GM23338 (cell line): Measurements from ENCODE around the gene SMOC2. TPM values are rescaled to one million over a fixed set of nuclear protein-coding genes. Genes with fewer than 3 reads are reported as not detected.

ENCODE experiments used
- ATAC-seq: fragments of 200-7000 bp; cut with Tn5 transposase; 3 replicates; pipeline ENCODE4 v1.9.1; 2020
- DNase-seq: peaks from one replicate; pipeline ENCODE4 v3.0.0-alpha.2; 2015; ENCODE audit warnings: low spot score
- H2AFZ ChIP-seq: fragments of 200-600 bp; sonication (generic); 2 replicates; pipeline ENCODE4 v1.8.0; 2016; ENCODE audit warnings: antibody characterized with exemption, mild to moderate bottlenecking, moderate library complexity
- H3F3A ChIP-seq: fragments of 200-600 bp; sonication (generic); replicated peaks from 2 replicates; pipeline ENCODE4 v1.8.0; 2017; ENCODE audit warnings: antibody characterized with exemption, mixed run types, low read depth
- H3K27ac ChIP-seq: fragments of 200-600 bp; sonication (generic); 2 replicates; pipeline ENCODE4 v1.6.1; 2016; ENCODE audit warnings: low read depth
- H3K27me3 ChIP-seq: fragments of 200-600 bp; sonication (generic); 2 replicates; pipeline ENCODE4 v1.8.0; 2016; ENCODE audit warnings: mild to moderate bottlenecking, mixed run types, moderate library complexity; ENCODE audit not compliant: insufficient read depth
- H3K36me3 ChIP-seq: fragments of 200-600 bp; sonication (generic); 2 replicates; pipeline ENCODE4 v1.8.0; 2016; ENCODE audit warnings: mild to moderate bottlenecking; ENCODE audit not compliant: insufficient read depth
- H3K4me1 ChIP-seq: fragments of 200-600 bp; sonication (generic); 2 replicates; pipeline ENCODE4 v1.8.0; 2016; ENCODE audit warnings: mild to moderate bottlenecking, moderate library complexity; ENCODE audit not compliant: insufficient read depth
- H3K4me2 ChIP-seq: fragments of 200-600 bp; sonication (generic); 2 replicates; pipeline ENCODE4 v1.7.1; 2017; ENCODE audit warnings: mixed run types
- H3K4me3 ChIP-seq: fragments of 200-600 bp; sonication (generic); 2 replicates; pipeline ENCODE4 v1.6.1; 2016; ENCODE audit warnings: mixed run types
- H3K79me2 ChIP-seq: fragments of 200-600 bp; sonication (generic); replicated peaks from 2 replicates; pipeline ENCODE4 v1.8.0; 2017; ENCODE audit warnings: mild to moderate bottlenecking; ENCODE audit not compliant: insufficient read depth
- H3K9me2 ChIP-seq: fragments of 200-600 bp; sonication (generic); 2 replicates; pipeline ENCODE4 v1.8.0; 2017; ENCODE audit not compliant: insufficient read depth
- H4K20me1 ChIP-seq: fragments of 200-600 bp; sonication (generic); replicated peaks from 2 replicates; pipeline ENCODE4 v1.8.0; 2017; ENCODE audit warnings: mild to moderate bottlenecking; ENCODE audit not compliant: insufficient read depth
- H3K27ac Mint-ChIP-seq: 2 replicates; pipeline ENCODE4 v1.8.0; 2020; ENCODE audit warnings: inconsistent platforms, mild to moderate bottlenecking, moderate library complexity, mixed read lengths
- H3K27me3 Mint-ChIP-seq: 3 replicates; pipeline ENCODE4 v1.8.0; 2022; ENCODE audit warnings: low read depth, mild to moderate bottlenecking, moderate library complexity, mixed read lengths, inconsistent platforms; ENCODE audit not compliant: insufficient read depth, poor library complexity
- H3K36me3 Mint-ChIP-seq: 3 replicates; pipeline ENCODE4 v1.8.0; 2021; ENCODE audit warnings: low read depth, mild to moderate bottlenecking, inconsistent platforms, moderate library complexity, mixed read lengths
- H3K4me1 Mint-ChIP-seq: 3 replicates; pipeline ENCODE4 v1.8.0; 2020; ENCODE audit warnings: mild to moderate bottlenecking, inconsistent platforms, mixed read lengths
- H3K4me3 Mint-ChIP-seq: 3 replicates; pipeline ENCODE4 v1.8.0; 2021; ENCODE audit warnings: moderate library complexity, mild to moderate bottlenecking, inconsistent platforms, mixed read lengths
- H3K9me3 Mint-ChIP-seq: 3 replicates; pipeline ENCODE4 v1.8.0; 2020; ENCODE audit warnings: moderate library complexity, mild to moderate bottlenecking, inconsistent platforms, mixed read lengths
- CREB1 ChIP-seq: fragments of 250-450 bp; sonication (Bioruptor Pico); IDR thresholded peaks from 2 replicates; pipeline ENCODE4 v1.5.0; 2020; ENCODE audit warnings: low read depth, mild to moderate bottlenecking, moderate library complexity
- ETS1 ChIP-seq: IDR thresholded peaks from 2 replicates; pipeline ENCODE4 v1.6.1; 2016; ENCODE audit warnings: antibody characterized with exemption
- EZH2 ChIP-seq: fragments of 200-600 bp; sonication (generic); IDR thresholded peaks from one replicate; pipeline ENCODE4 v1.8.0; 2017; ENCODE audit warnings: antibody characterized with exemption, mild to moderate bottlenecking, low read depth; ENCODE audit not compliant: unreplicated experiment
- JUNB ChIP-seq: IDR thresholded peaks from one replicate; pipeline ENCODE4 v1.6.1; 2016; ENCODE audit warnings: antibody characterized with exemption; ENCODE audit not compliant: unreplicated experiment
- POLR2AphosphoS5 ChIP-seq: IDR thresholded peaks from 2 replicates; pipeline ENCODE4 v1.6.1; 2016; ENCODE audit warnings: antibody characterized with exemption, low read depth
- ZNF114 ChIP-seq: fragments of 250-450 bp; sonication (Bioruptor Pico); IDR thresholded peaks from 2 replicates; pipeline ENCODE4 v1.5.0; 2020; ENCODE audit warnings: mild to moderate bottlenecking, moderate library complexity
- ZNF331 ChIP-seq: fragments of 250-450 bp; sonication (Bioruptor Pico); IDR thresholded peaks from 2 replicates; pipeline ENCODE4 v1.5.0; 2020; ENCODE audit warnings: low read depth, mild to moderate bottlenecking, moderate library complexity
- polyA plus RNA-seq: library from polyadenylated mRNA; unstranded; fragments of >200 nt; fragmentation: Nextera tagmentation; extraction: Ambion mirVana; gene quantifications from 2 replicates; pipeline ENCODE4 v1.2.1, GENCODE V29; 2016
- total RNA-seq: library from RNA; depleted of rRNA; stranded (reverse); fragments of >200 nt; shearing (Covaris generic); gene quantifications from 2 replicates; pipeline ENCODE4 v1.2.3, GENCODE V29; 2014
- TF ChIP-seq, protein P1 (sequence below), 2 experiments: fragments of 200-600 bp in 1 of 2; sonication (generic) in 1 of 2; conservative IDR thresholded peaks; 2 replicates each; pipeline versions ENCODE4 v1.5.1 to v1.6.1; 2016 to 2017; ENCODE audit warnings: antibody characterized with exemption in 2 of 2, low read depth in 2 of 2, mild to moderate bottlenecking in 2 of 2, moderate library complexity in 1 of 2

SMOC2 gene
- total and polyA plus RNA-seq, 2 experiments from 2014 or later, result 4.3 to 6.5 TPM

- H3F3A ChIP-seq, result no peaks in the 10 kb centered on the region
- H4K20me1 ChIP-seq, result no peaks in the 10 kb centered on the region
- Mint-ChIP-seq H3K36me3 (no peaks in the 10 kb centered on the region; the same call in 2 of the 3 replicates), H3K4me3 (no peak overlapping the region), H3K27ac (no peak overlapping the region), H3K9me3 (peaks cover under 1% of the 10 kb centered on the region; the same call in 1 of the 3 replicates), H3K27me3 (peaks cover 1% of the 10 kb centered on the region), H3K4me1 (peaks cover 21% of the 10 kb centered on the region)
- H3K36me3 ChIP-seq, result no peaks in the 10 kb centered on the region
- H3K4me1 ChIP-seq, result no peaks in the 10 kb centered on the region
- H3K4me3 ChIP-seq, result no peak overlapping the region
- no peaks in the 10 kb centered on the region for H3K27me3 ChIP-seq
- DNase-seq (no peak), ATAC-seq (no peak)
- H3K27ac ChIP-seq, result no peak overlapping the region
- no peak overlapping the region for H3K4me2 ChIP-seq
- TF ChIP-seq ZNF331 (CRISPR knock-in tag) (no peak), JUNB (no peak), POLR2AphosphoS5 (no peak), ETS1 (no peak)
- TF ChIP-seq, protein P1, sequence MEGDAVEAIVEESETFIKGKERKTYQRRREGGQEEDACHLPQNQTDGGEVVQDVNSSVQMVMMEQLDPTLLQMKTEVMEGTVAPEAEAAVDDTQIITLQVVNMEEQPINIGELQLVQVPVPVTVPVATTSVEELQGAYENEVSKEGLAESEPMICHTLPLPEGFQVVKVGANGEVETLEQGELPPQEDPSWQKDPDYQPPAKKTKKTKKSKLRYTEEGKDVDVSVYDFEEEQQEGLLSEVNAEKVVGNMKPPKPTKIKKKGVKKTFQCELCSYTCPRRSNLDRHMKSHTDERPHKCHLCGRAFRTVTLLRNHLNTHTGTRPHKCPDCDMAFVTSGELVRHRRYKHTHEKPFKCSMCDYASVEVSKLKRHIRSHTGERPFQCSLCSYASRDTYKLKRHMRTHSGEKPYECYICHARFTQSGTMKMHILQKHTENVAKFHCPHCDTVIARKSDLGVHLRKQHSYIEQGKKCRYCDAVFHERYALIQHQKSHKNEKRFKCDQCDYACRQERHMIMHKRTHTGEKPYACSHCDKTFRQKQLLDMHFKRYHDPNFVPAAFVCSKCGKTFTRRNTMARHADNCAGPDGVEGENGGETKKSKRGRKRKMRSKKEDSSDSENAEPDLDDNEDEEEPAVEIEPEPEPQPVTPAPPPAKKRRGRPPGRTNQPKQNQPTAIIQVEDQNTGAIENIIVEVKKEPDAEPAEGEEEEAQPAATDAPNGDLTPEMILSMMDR (conservative IDR thresholded peaks at IDR 0.05; ENCODE audit: low read depth in 2 of 2), result no peak
- H3K79me2 ChIP-seq, result no peaks in the 10 kb centered on the region
- H2AFZ ChIP-seq, result no peak overlapping the region
- no peaks in the 10 kb centered on the region for H3K9me2 ChIP-seq
Observed at GRCh38 chr6:168606722-168607121, 165.7 kb downstream of the SMOC2 start.

DNA sequence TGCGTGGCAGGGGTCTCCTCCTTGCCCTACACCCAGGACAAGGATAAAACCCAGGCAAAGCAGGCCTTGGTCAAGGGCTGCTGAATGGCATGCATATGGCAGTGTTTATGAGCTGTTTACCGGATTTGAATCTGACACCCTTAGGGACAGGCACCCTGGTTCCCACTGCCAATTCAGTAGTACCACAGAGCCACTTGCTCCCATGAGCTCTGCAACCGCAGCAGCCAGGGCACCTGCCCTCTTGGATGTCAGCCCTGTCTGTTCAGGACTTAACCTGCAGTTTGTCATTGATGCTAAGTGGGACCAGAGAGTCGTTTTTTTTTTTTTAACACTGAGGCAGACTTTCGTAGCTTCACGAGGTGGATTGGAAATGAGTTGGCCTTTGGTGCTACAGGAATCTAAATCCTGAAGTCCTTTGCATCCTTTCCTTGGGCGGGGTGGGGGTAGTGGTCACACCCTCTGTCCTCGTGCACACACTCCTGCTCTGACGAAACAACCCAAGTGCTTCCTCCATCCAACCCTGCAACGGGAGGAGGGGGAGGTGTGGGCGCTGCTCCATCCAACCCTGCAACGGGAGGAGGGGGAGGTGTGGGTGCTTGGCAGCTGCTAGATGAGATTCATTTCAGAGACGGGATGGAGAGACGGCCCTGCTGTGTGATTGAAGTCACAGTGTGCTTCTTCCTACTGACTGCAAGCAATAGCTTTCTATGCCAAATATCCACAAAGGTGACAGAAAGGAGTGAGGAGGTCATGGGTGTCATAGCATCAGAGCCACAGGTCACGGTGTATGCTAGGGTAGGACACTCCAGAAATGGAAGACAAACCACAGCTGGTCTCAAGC is 166.5 kb downstream of the SMOC2 start:
- H3K36me3 ChIP-seq, result no peaks in the 10 kb centered on the region
- peaks cover 15% of the 10 kb centered on the region for H3K4me1 Mint-ChIP-seq
- TF ChIP-seq CREB1, result no peak
- no peak for TF ChIP-seq EZH2
- TF ChIP-seq ZNF114 (CRISPR knock-in tag), result no peak
- no peak for TF ChIP-seq ZNF331 (CRISPR knock-in tag)
- peaks cover under 1% of the 10 kb centered on the region; the same call in 2 of the 3 replicates for H3K36me3 Mint-ChIP-seq
- no peak overlapping the region for H3K27ac Mint-ChIP-seq
- H3K9me2 ChIP-seq, result no peaks in the 10 kb centered on the region
- H4K20me1 ChIP-seq, result no peaks in the 10 kb centered on the region
- no peak overlapping the region for H2AFZ ChIP-seq
- no peak overlapping the region for H3K4me2 ChIP-seq
- no peaks in the 10 kb centered on the region for H3K27me3 ChIP-seq
- no peak for DNase-seq
- no peaks in the 10 kb centered on the region for H3K79me2 ChIP-seq
- H3F3A ChIP-seq, result no peaks in the 10 kb centered on the region
- peak; percentile 77 for ATAC-seq
- H3K27me3 Mint-ChIP-seq, result peaks cover 1% of the 10 kb centered on the region
- H3K9me3 Mint-ChIP-seq, result peaks cover 5% of the 10 kb centered on the region; the same call in 2 of the 3 replicates
- H3K4me3 ChIP-seq, result no peak overlapping the region
- no peak overlapping the region for H3K27ac ChIP-seq
- H3K4me3 Mint-ChIP-seq, result no peak overlapping the region
- no peaks in the 10 kb centered on the region for H3K4me1 ChIP-seq
